GM21619 (cell line): ENCODE results near the gene ENKD1.
A peak's percentile ranks its signal among the peaks of the same experiment; 100 is the strongest.

ENCODE experiments used
- ATAC-seq: cut with Tn5 transposase; IDR thresholded peaks from one replicate; pipeline ENCODE4 v1.9.1; 2021; ENCODE audit not compliant: unreplicated experiment

ENKD1 gene

DNA sequence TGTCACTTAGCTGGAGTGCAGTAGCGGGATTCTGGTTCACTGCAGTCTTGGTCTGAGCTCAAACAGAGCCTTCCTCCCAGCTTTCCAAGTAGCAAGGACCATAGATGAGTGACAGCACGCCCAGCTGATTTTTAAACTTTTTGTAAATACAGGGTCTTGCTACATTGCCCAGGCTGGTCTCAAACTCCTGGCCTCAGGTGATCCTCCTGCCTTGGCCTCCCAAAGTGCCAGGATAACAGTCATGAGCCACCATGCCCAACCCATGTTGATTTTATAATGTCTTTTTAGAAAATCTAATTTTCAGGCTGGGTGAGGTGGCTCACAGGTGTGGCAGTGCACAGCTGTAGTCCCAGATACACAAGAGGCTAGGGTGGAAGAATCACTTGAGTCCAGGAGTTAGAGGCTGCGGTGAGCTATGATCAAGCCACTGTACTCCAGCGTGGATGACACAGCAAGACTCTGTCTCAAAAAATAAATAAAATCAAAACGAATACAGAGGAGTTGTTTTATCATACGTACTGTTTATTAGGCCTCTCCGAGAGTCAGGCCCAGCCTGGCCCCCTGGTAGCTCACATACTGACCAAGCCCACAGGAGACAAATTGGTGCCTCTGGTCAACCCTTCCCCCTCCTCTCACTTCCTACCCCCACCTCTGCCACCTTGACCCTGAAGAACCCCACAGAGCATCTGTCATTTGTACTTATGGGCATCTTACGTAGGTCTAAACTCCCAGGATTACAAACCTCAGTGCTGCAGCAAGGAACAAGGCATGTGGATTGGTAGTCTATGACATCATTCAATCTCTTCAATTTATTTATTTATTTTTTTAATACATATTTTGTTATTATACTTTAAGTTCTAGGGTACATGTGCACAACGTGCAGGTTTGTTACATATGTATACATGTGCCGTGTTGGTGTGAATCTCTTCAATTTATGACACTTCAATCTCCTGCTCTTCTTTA, 13.7 kb upstream of the ENKD1 start:
- ATAC-seq, result no peak

DNA sequence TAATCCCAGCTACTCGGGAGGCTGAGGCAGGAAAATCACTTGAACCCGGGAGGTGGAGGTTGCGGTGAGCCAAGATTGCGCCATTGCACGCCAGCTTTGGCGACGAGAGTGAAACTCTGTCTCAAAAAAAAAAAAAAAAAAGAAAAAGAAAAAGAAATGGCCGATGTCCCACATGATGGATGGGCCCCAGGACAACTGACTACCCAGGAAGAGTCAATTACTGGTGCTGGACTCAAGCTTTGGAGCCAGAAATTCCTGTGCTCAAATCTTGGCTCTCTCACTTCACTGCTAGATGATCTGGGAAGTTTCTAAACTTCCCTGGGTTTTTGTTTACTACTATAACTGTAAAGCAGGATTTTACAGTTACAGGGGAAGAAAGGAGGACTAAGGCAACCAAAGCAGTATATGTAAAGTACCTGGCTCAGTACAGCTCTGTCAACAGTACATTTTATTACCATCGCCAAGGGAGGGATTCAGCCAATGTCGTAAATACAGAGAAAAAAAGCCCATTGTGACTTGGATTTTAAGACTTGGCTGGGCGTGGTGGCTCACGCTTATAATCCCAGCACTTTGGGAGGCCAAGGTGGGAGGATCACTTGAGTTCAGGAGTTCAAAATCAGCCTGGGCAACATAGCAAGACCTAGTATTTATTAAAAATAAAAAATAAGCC, 11.9 kb upstream of the ENKD1 start:
- ATAC-seq, result no peak

DNA sequence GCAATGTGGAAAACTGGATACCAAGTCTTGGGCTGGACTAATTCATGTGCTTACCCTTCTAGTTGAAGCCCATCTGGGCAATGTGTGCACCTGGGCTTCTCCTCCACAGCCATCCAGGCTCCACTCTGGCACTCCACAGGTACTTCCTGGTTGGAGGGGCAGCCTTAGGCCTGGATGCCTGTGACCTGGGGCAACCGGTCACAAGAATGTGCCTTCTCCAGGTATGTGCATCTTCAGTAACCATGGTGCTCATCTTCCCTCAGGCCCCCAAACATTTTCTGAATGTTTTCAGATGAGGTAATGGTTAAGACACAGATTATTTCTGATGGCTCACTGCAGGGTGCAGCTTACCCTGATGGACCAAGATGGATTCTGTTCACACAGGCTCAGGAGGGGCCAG, 11.2 kb upstream of the ENKD1 start:
- no peak for ATAC-seq

DNA sequence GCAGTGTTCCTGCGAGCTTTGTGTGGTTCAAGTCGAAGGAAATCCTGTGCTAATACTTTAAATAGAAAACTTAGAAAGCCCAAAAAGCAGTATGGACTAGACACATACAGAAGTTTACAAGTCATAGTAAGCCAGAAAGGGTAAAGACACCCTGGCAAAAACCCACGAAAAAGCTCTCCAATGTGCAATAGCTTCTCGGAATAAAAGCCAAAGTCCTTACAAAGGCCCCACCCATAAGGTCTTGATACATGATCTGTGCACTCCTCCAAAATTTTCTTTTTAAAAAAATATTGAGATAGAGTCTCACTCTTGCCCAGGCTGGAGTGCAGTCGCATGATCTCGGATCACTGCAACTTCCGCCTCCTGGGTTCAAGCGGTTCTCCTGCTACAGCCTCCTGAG, 10.4 kb upstream of the ENKD1 start:
- no peak for ATAC-seq

DNA sequence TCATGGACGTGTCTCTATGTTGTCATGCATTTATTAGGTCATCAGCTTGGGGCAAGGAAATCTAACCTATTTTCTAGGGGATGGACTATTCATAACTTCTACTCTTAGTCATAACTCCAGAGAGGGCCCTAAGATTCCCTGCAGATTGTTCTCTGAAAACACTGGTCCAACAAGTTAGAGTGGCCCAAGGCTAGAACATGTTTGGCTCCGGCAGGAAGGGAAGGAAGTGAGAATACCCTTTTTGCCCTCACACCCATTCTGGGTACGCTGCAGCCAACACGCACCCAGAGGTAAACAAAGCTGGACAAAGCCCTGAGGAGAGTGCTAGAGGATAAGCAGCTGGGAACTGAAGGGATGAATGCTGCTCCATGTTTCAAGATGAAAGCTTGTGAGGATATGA, 10.0 kb upstream of the ENKD1 start:
- no peak for ATAC-seq

DNA sequence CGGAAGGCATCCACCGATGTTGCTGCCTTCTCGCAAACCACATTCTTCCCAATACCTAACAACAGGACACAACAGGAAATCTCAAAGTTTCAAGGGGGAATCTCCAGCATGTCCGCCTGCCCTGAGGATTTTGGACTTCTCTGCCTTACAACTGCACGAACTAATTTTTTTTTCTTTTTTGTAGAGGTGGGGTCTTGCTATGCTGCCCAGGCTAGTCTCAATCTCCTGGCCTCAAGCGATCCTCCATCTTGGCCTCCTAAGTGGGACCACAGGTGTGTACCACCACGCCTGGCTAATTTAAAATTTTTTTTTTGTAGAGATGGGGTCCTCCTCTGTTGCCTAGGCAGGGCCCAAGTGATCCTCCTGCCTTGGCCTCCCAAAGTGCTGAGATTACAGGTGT, 9.4 kb upstream of the ENKD1 start:
- ATAC-seq, result no peak

DNA sequence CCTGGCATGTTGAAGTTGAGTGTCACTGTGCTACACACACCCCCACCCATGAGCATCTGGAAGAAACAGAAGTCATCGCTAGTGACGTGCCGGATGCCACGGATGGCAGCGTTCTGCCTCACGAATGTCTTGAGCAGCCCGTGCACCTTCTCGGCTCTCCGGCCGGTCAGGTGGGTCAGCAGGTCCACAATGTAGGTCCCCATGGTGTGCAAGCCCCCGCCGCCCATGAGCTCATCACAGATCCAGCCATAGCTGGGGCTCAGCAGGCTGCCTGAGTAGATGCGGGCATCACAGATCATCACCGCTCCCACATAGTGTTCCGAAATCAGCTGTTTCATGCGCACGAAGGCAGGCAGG, 9.0 kb upstream of the ENKD1 start:
- no peak for ATAC-seq

DNA sequence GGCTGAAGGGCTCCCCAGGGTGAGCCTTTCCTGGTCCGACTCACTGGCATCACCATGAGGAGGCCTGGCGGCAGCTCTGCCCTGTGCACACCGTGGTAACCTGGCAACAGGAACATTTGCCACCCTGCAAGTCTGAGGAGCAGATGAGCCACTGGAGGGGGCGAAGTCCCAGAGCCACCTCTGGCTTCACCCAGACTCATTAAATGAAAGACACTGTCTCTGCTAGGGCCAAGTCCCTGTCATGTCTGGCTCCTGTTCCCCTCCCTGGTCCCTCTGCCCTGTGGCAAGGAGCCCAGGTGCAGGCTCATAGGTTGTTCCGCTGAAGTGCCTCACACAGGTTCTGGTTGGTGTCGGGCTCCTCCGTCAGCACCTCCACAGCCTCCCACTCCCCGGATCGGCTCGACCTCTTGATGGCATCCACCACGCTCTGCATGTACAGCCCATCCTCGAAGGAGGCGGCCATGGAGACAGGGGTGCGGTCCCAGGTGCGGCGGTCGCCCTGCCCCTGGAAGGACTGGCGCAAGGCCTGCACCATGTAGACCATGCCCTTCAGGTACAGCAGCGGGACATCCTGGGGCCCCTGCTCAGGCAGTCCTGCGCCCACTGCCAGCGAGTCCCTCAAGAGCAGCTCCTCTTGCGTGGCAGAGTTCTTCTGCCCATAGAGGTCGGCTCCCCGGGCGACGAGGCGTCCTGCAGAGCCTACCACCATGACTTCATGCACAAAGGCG, 8.5 kb upstream of the ENKD1 start:
- ATAC-seq, result no peak

DNA sequence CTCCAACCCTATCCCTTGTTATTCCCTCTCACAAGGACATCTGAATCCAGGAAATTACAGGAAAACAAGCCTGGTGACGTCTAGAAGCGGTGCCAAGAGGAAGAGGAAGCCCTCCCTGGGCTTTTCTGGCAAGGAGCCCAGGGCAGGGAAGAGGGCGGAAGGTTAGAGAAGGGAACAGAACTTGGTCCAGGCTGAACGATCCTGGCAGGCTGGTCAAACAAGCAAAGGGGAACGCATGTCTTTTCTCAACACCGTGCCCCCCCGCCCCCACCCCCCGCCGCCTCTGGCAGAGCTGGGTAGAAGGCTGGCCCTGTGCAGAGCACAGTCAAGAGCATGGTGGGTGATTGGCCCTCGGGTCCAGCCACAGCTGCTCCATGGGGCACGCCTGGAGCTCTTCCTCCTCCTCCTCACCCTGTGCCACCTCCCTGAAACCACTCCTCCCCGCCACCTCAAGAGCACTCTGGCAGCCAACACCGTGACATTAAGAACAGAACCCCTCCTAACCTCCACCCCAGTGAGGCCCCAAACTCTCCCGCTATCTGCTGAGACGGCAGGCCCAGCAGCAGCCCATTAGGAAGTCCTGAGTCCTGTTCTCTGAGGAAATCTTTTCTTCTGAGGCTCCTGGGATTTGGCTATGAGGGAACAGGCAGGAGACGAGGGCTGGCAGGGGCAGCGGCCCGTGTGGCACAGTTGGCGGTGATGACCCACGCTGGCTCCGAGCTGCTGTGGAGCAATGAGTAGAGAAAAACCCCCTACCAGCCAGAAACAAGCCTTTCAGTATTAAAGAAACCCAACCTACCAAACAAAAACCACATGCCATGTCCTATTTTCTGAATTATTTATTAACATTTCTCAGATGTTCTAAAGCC, 7.4 kb upstream of the ENKD1 start:
- ATAC-seq, result no peak

DNA sequence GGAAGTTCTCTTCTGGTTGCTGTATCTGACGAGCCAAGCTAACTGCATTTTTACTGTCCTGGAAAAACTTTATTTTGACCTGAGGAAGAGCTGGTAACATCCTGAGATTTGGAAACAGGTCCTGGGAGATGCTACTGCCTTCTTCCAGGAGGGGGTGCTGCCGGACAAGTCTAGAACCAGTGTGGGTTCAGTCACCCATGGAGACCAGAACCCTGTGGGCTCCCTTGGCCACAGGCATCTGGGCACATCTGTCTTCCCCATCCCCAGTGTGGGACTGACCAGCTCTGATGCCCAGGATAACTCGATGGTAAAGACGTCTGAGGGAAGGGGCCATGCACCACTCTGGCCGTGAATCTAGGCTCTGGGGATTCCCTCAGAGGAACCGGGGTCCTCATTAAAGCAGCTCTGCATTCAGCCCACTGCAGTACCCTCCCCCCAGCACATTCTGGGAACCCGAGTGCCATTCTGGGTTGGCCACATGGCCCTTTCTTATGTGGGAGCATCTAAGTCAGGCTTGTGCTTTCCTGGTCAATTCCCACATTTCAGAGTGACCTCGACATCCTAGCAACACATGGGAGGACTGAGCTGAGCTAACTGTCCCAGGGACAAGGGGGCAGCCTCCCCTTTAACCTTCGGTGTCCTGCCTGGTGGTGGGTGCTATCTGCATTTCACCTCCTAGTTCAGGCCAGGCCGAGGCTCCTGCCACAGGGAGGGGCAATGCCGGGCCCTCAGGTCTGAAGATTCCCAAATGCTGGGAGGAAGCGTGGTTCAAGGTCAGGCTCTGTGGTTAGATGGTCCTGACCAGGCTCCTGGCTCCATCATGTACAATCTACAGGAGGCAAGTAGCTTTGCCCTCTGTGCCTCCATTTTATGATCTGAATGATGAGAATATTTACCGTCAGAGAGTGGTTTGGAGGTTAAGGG, 6.5 kb upstream of the ENKD1 start:
- no peak for ATAC-seq

DNA sequence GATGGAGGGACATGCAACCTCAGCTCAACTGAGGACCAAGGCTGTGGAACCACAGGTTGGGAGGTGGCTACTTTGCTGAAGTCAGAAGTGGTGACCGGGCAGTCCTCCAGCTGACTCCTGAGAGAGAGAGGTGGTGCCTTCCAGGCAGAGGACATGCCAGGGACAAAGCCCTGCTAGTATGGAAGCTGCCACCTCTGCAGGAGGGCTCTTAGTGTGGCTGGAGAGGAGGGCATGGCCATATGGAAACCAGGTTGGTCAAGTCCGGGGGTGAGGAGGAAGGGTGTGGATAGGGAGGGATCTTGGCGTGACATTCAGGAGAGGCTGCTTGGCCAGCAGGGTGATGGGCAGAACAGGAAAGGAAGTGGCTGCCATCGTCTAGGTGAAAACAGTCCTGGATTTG, 5.8 kb upstream of the ENKD1 start:
- no peak for ATAC-seq

DNA sequence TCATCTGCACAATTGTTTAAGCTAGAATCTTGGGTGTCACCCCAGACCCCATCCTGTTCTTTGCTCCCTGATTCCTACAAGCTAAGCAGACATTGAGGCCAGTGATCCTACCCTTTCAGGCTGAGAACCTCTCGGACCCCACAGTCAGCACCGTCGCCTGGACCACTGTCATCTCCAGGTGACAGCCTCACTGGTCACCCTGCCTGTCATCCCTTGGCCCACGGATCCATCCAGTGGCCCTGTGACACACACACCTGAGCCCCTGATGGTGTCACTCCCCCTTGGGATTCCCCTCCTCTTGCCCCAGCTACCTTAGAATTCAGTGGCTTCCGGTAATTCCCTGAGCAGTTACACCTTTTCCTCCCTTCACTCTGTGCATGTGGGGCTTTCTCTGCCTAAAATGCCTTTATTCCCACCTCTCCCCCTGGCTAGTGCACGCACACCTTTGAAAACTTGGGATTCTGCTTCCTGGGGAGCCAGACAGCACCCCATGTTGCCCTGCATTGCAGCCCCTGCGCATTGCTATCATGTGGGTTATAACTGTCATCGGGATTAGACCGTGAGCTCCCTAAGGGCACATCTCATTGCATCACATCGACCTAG, 3.0 kb upstream of the ENKD1 start:
- ATAC-seq, result no peak

DNA sequence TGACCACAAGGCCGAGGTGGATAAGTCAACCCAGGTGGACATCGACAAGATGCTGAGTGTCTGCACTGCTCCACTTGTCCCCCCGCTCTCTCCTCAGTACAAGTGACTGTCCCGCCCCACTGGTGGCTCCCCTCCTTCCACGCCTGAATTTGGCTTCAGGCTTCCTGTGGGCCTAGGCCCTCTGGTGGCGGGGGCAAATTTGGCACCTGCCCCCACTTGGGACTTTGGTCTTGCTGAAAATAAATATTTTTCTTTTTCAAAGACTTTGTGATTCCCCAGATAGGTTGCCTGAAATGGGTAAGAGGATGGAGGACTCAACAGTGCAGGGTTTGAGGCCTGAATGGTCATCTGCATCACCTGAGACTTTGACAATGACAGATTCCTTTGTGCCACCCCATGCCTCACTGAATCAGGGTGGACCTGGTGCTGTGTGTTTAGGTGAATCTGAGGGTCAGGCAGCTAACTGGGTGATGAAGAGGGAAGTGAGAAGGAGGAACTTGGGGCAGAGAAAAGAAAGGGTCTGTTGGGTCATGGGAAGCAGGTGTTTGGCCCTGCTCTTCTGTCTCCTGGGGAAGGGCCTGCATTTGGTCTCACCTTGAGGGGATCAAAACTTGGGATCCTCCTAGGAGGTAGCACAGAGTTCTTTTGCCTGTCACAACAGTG, 2.1 kb upstream of the ENKD1 start:
- no peak for ATAC-seq

DNA sequence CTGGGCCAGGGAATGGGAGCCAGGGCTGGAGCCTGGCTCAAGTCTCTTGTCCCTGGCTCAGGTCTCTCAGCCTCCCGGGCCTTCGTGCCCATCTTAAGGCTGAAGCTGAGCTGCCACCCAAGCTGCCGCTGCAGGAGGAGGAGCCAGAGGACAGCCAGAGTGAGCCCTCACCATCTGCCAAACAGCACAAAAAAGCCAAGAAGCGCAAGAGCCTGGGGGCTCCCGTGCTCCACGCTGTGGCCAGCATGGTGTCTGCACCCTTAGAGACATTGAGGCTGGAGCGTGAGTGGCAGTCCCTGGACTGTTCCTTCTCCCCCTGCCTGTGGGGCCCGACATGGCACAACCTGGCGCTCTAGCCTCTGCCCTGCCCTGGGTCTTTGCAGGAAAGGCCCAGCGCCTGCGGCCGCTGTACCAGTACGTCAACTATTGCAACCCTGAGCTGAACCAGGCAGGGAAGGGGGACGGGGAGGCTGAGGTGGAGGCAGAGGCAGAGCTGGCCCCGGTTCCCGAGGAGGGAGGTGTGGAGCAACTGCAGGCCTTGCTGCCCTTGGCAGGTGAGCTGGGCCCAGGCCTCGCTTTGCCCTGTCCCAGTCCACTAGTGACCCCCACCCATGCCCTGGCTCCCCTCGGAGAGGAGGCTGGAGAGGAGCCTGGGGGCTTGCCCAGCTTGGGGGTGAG, 1.4 kb upstream of the ENKD1 start:
- ATAC-seq, result peak; percentile 75

DNA sequence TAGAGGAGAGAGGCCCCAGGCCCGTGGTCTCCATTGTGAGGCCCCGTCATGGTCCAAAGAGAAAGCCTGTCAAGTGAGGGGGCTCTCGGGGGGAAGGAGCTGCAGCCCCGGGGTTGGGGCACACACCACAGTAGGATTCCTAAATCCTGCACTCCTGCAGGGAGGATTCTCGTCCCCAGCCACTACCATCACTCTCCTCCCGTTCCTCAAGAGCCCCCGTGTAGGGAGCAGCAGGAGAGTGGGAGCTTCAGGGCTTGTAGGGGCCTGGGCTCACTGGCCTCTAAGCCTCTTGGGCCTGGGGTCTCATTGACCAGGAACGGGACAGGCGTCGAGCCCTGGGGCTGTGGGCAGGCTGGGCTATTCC, 885 bp upstream of the ENKD1 start:
- ATAC-seq, result no peak

DNA sequence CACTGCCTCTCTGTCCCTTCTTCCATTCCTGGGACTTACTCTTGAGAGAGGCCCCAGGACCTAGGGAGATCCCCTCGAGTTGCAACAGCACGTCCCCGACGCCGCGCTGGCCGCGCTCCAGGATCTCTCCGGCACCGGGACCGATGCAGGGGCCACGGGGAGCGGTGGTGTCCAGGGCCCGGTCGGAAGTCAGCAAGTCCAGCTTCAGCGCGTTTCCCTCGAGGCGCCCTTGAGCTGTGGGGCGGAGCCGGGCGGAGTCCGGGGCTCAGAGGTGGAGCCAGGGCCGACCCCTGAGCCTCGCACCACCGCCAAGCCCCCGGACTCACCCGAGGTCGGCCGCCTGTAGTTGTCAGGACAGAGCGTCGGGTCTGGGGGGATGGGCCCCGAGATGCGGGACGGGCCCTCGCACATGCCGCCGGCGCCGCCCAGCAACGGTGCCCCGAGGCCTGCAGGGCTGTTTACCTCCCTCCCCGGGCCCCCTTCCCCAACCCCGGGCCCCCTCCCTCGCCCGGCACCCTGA, 458 bp downstream of the ENKD1 start:
- no peak for ATAC-seq

DNA sequence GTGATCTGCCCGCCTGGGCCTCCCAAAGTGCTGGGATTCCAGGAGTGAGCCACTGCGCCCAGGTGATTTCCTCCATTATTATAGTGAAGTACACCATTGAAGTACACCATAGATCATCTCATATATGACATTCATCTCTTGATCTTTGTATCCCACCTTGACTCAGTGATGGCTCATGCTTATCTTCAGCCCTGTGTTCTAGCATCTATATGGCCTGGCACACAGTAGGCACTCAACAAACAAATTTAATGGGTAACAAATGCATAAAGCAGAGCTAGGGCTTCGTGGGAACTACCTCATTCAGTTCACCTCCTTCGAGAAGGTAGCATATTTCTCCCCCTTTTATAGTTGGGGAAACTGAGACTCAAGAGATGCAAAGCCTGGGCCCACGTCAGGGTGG, 952 bp downstream of the ENKD1 start:
- no peak for ATAC-seq

DNA sequence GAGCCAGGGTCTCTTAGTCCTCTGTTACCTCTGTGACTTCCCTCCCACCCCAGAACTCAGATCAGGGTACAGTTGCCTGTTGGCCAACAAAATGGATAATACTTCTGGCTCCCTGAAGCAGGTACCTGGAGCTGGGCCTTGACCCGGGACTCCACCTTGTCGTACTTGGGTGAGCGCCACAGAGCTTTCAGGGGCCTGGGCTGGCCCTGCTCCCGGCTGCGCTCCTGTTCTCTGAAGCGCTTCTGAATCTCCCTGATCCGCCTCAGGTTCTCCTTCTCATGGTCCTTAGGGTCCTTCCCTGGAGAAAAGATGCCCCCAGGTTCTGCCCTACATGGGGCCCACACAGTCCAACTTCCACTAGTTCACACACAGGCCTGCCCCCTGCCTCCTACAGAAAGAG, 1.7 kb downstream of the ENKD1 start:
- no peak for ATAC-seq
